Measurements from ENCODE around the gene DUSP16.
"Not testable (repeated sequence)": the region's sequence is repeated elsewhere in the genome, so short reads cannot be mapped to it uniquely, and the experiment has no call there.

Gene DUSP16

DNA sequence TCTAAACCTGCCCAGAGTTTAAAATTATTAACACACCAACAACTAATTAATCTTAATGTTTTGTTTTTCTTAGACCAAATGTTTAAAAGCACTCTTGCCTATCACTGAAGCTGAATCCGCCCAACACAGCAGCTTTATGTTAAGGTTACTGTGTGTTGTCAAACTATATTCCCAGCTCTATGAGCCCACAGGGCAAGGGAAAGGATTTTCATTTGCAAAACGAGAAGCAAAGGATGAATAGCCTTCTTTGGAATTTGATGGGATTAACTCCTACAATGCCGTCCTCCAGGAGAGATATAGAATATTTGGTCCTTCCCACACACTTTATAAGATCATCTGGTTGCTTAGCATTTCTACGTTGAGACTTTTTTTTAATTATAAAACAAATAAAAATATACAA lies 43.7 kb downstream of the DUSP16 start:
- no peak for DNase-seq

GRCh38 chr12:12518464-12518845 lies 44.2 kb downstream of the DUSP16 start:
- no peak for DNase-seq

- DNase-seq: no peak
Observed at GRCh38 chr12:12513416-12514006, 49.2 kb downstream of the DUSP16 start.

DNA sequence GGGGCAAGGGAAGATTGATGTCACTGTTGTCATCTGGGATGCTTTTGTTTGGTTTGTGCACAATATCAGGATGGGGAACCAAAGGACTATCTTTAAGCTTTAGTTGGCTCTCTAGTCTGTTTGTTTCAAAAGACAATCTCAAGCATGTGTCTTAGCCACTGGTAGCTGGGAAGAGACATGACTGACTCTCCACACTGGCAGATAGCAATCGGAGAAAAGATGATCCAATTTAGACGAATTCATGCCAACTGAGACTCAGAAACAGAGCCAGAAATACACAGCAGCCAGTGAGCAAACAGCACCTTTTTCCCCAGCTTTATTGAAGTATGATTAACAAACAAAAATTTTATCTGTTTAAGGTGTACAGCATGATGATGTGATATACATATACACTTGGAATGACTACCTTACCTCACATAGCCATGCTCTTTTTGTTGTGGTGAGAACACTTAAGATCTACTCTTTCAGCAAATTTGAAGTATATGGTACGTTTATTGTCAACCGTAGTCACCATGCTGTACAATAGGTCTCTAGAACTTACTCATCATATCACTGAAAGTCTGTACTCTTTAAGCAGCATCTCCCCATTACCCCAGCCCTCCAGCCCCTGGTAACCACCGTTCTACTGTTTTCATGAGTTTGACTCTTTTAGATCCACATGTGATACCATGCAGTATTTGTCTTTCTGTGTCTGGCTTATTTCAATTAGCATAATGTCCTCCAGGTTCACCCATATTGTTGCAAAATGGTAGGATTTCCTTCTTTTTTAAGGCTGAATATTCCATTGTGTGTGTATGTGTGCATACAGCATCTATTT lies 50.6 kb downstream of the DUSP16 start:
- no peak for DNase-seq

GRCh38 chr12:12511021-12511783 lies 51.5 kb downstream of the DUSP16 start:
- DNase-seq: no peak

DNA sequence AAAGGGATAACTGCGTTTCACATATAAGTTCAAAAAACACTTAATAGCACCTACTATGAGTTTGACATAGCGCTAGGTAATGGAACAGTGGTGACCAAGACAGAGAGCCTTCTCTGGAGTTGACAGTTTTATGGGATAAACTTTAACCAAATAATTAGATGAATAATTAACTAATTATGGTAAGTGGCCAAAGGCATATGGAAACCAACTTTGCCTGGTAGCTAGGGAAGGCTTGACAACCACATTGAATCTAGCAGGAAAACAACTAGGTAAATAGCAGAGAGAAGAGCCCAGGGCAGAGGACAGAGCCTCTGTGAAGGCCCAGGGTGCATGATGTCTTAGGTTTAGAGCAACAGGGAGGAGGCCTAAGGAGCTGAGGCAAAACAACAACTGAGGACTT lies 52.1 kb downstream of the DUSP16 start:
- DNase-seq: no peak

DNA sequence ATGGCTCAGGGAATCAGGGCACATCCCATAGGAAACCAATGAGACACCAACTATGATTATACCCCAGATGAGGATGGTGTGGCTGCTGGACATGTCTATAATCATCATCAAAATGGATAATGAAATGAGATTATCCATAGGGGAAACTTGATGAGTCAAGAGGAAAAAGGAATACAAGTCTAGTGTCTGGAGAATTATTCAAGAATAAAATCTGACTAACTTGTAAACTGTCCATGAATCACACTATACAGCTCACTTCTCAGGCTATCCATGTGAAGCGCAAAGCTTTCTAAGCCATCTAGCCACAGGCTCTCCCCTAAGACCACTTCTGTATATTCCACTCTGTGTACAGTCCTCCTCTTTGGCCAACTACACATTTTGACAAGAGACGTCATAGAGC lies 52.5 kb downstream of the DUSP16 start:
- no peak for DNase-seq

DNA sequence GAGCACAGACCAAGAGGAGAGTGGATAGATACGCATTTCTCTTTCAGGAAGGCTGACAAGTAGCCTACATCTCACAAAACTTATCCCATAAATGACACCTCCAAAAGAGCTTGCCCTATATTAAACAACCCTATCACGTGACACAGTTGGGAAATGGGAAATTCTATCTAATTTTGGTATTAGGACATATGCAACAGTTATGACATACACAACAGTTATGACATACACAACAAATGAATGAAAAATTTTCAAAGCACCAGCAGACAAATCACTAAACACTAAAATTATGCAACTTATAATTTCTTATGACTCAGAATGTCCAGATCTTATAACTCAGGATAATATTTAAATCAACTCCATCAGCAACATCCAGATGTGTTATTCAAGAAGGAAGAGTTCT lies 54.1 kb downstream of the DUSP16 start:
- no peak for DNase-seq

GRCh38 chr12:12507121-12507520 lies 55.5 kb downstream of the DUSP16 start:
- DNase-seq: no peak

DNA sequence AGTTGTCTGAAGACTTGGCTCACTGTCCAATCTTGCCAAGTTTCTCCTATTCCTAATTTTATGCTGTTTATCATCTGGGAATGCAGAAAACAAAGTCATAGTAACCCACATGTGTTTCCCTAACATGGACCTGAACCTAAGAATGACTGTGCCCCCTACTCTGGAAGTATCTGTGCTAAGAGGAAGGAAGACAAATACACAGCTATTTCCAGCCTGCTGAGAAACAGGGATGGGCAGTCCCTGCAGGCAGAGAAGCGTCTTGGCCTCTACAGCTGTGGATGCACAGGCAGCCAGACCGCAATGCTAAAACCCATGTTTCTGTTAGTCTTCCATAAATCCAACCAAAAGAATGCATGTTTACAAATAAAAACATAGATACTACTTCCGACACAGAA lies 56.2 kb downstream of the DUSP16 start:
- no peak for DNase-seq

GRCh38 chr12:12505544-12506495 lies 56.8 kb downstream of the DUSP16 start:
- no peak for DNase-seq

DNA sequence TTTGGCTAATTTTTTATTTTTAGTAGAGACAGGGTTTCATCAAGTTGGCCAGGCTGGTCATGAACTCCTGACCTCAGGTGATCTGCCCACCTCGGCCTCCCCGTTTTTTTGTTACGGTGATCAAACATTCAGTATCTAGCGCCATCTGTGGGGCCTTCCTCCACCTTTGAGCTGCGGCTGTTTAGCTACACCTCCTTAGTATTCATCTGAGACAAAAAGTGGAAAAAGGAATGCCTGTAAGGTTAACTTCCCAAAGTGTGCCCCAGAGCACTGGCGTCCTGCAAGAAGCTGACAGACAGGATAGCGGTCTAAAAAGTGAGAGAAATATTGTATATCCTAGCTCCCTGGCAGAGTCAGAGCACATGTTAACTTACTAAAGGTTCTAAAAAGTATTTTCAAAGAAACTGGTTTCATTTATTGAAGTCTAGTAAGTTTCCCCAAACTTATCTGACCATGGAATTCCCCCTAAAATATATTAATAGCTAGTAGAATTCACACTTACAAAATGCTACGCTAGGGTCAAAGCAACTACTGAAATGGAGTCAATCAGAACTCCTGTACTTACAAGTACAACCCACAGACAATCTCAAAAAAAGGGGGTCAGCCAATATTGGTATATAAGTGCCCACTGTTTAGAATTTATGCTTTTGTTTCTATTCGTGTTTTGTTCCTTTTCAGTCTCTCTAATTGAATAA lies 59.1 kb downstream of the DUSP16 start:
- DNase-seq: no peak

- DNase-seq: no peak
Observed at GRCh38 chr12:12502815-12503151, 59.9 kb downstream of the DUSP16 start.

DNA sequence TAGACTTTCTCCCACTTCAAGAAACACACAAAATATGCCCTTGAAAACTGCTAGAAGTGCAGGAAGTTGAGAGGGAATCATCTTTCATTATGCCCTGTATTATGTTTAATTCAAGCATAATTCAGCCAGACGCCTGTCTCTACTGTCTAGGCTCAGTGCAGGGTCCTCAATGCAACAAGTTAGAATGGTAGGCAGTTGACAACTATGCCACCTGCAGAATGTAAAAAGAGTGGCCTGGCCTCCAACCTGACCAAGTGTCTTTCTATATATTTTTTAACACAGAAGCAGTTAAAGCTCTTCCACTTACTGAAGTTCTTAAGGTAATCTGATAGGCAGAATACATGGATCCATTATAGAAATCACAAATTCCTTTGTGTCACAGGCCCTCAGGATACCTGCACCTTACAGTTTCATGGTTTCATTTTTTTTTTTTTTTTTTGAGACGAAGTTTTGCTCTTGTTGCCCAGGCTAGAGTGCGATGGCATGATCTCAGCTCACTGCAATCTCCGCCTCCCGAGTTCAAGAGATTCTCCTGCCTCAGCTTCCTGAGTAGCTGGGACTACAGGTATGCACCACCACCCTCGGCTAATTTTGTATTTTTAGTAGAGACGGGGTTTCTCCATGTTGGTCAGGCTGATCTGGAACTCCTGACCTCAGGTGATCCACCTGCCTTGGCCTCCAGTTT lies 60.4 kb downstream of the DUSP16 start:
- DNase-seq: not testable (repeated sequence)

GRCh38 chr12:12501121-12501520 lies 61.5 kb downstream of the DUSP16 start:
- no peak for DNase-seq

DNA sequence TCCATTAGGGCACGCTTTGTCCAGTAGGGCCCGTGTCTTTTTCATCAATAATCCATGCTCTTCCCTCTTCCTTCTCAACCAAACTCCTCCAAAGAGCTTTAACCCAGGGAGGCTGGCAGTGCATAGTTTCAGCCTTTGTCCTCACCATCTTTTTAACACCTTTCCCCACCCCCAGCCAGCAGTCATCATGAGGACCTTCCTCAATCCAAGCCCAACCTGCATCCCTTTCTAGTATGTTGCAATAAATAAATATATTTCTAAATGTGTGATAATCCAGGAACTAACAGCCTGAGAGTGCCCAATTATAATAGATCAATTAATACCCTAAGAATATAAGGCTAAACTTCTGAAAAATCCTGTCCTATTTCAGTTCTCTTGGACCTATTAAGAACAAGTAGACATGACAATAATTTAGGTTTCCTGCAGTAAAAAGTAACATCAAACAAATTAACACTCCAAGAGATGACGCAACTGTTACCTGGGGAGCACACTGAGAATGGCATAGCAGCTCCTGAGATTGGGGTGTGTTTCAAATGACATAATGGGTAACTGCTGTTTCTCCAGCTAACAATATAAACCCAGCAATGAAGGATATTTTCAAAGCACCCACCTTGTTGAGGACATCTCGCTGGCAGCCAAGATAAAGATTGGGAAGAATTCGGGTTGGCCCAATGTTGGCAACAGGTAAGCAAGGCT lies 62.6 kb downstream of the DUSP16 start:
- no peak for DNase-seq

DNA sequence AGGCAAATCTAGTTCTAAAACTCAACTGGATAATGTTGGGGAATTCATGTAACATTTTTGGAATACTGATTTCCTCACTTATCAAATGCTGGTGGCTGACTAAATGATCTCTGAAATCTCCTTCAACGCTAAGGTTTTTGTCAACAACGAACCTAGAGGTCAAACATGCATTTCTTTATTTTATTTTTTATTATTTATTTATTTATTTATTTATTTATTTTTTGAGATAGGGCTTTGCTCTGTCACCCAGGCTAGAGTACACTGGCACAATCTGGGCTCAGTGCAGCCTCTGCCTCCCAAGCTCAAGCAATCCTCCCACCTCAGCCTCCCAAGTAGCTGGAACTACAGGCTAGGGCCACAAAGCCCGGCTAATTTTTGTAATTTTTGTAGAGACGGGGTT lies 64.5 kb downstream of the DUSP16 start:
- DNase-seq: no peak

DNA sequence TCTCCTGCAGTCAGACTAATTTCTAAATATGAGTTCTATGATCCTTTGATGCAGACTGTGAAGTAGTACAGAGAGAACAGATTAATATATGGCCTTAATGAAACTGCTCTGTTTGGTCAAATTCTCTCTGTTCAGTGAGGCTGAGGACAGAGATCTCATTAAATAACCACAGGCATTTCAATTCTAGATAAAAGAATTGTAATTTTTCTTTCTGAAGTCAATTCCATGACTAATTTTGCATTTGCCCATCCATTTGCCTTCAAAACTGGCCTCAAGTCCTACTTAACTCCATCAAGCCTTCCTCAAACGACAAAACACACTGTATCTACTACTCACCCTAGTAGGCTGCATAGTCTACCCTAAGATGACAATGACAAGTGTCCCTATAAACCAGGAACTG lies 67.1 kb downstream of the DUSP16 start:
- no peak for DNase-seq

- DNase-seq: no peak
Observed at GRCh38 chr12:12492547-12492946, 70.1 kb downstream of the DUSP16 start.

- DNase-seq: no peak
Observed at GRCh38 chr12:12491606-12492005, 71.1 kb downstream of the DUSP16 start.
